Measurements from ENCODE around the gene EVA1B.

EVA1B gene

GRCh38 chr1:36273024-36273423, 50.4 kb downstream of the EVA1B start:
- DNase-seq (ENCODE audit: low spot score), result no peak
- no peak for TF ChIP-seq CTCF (IDR thresholded peaks at IDR 0.05)
- Histone ChIP-seq H3K27ac (no peak overlapping the region), H3K4me3 (no peak overlapping the region)
